Fibroblast of skin of right biceps (primary cell): ENCODE data around the gene AMOTL2.

ENCODE experiments used
- DNase-seq: peaks from one replicate; pipeline ENCODE4 v3.0.0-alpha.2; 2013

AMOTL2 gene

DNA sequence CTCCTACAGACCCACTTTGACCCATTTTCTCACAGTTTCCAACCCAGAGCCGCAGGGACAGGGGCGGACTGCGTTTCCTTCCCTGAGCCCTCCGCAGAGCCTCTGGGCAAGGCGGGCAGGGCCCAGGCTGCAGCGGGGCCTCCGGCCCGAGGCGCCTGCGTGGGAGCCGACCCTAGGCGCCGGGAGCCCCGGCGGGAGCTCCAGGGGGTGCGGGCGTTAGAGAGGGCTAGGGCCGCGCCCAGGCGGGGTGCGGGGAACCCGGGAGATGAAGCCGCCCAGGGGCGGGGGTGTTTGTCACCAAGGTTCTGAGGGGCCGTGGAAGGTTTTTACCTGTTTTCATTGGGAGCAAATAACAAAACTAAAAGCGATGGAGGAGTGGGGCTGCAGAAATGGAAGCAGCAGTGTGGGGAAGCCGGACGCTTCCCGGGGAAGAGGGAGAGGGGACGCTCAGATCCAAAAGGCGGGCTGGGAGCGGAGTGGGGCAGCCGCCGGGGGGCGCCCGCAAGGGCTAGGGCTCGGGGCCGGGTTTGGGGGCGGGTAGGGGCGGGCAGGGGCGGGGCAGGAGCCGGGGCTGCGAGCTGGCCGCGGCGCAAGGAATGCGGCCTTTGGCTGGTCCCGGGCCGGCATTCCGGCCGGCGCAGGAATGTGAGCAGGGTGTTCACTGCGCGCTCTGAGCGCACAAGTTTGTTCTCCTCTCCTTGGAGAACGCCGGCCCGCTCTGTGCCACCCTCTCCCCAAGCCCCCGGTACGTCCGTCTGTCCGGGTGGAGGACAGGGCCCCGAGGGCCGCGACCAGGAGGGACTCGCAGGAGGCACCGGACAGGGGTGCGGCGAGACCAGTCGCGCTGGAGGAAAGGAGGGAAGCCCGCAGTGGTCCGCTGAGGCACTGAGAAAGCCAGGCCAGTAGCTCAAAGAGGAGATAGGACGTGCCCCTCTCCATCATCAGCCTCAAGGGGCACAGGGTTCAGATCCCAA lies 61.1 kb downstream of the AMOTL2 start:
- peak; percentile 79 for DNase-seq

DNA sequence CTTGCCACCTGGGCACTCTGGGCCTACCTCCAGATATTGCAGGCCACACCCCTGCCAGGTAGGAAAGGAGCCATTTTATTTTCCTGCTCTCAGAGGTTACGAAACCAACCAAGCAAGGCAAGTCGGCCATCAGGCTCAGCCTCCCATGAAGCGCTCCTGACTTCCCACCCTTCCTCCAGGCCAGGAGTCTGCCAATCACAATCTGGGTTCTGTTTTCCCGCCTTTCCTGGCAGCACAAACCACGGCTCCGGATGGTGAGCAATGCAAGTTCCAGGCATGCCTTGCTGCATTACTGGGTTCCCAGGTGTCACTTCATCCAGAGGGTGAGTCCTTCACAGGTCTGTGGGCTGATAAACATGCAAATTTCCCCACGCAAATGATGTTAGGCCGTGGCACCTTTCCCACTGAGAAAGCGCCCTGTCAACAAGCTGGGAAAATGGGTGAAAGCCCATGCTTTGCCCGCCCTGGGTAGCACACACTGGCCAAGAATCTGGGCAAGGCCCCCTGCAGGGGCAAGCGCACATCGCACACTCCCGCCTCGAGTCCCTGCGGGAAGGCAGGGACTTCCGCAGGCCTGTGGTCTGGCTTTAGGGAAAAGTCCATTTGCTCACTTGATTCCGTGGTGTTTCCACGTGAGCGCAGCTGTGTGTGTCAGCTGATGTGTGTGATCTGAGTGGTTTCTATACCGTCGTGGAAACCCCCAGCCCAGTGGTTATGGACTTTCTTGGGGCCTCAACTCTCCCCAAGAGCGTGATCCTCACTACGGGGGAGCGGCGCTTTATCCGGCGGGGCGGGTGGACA lies 62.0 kb downstream of the AMOTL2 start:
- DNase-seq = peak; percentile 80

DNA sequence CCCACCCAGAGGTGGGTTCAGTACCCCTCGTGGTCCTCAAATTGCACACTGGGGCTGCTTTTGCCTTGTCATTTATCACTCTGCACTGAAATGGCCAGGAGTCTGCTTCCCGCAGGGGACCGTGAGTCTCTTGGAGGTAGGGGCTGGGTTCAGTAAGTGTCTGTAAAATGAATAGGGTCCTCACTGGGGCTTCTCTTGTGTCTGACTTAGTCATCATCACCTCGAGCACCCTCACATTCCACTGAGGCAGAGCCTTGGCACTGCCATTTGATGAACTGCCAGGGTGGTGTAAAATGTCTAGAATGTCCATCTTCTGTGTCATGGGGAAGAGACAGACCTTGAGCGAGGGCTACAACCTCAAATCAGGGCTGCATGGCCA lies 62.6 kb downstream of the AMOTL2 start:
- DNase-seq = peak; percentile 46

DNA sequence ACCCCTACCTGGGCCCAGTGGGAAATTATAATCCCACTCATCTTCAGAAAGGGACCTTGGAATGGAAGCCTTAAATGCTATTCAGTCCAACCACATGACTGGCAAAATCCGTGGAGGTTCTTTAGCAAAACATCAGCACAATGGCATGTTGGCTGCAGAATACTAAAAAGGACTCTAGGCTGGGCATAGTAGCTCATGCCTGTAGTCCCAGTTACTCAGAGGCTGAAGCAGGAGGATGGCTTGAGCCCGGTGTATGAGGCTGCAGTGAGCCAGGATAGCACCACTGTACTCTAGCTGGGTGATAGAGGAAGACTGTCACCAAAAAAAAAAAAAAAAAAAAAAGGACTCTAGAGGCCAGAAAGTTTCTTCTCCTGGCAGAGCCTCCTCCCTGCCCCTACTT lies 63.0 kb downstream of the AMOTL2 start:
- peak; percentile 81 for DNase-seq

DNA sequence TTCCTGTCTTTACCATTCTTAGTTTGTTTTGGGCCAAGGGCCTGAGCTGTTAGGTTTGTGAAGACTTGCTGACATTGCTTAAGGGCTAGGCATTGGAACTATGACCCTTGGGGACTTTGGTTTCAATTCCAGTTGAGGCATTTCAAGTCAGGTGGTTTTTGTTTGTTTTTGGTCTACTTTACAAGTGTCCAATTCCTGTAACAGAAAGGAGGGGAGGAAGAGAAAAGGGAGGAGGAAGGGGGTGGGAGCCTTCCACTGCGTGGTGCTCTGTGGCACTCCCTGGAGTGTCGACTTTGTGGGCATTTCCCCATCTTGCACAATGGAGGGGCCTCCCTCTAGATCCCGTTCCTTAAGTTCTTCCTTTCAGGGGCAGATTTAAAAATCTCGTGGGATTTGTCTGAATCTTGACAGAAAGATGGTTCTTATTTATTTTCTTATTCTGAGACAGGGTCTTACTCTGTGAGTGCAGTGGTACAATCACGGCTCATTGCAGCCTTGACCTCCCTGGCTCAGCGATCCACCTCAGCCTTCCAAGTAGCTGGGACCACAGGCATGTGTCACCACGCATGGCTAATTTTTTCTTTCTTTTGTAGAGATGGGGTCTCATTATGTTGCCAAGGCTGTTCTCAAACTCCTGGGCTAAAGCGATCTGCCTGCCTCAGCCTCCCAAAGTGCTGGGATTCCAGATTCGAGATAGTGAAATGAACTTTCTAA lies 64.1 kb downstream of the AMOTL2 start:
- DNase-seq = no peak

DNA sequence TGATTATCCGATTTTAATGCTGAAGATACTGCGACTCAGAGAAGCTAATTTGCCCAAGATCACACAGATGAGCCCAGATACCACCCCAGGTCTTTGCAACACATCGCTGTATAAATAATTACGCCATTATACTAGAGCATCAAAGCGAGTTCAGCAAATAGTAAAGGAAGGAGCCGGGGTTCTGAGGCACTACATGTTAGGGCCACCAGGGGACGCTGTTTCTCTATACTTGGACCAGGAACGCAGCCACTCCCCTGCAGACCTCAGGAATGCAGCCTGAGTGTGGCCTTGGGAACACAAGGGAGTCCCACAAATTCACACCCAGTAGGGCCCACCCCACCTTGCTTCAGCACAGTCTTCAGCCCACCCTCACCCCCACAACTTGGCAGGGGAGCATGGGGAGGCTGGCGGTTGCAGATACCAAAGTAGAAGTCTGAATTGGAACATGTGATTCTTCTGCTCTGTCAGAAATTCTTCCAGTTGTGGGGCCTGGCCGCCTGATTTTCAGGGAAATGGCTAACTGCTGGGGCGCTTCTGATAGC lies 65.8 kb downstream of the AMOTL2 start:
- DNase-seq = peak; percentile 94

DNA sequence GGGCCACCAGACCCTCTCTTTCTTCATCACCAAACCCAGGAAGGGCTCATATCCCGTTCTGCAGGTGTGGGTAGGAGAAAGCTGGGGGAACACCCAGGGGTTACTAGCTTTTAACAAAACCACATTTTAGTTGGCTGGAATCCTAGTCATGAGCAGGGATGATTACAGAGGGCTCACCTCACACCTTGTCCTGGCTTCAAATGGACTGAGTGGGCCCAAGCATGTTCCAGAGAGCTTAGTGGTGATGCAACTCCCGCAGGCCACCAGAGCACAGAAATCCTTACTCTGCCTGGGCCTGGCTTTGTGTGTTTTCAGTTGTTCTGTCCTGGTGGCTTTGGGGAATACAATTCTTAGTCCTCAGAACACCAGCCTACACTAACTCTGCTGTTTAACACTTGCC lies 66.8 kb downstream of the AMOTL2 start:
- no peak for DNase-seq

DNA sequence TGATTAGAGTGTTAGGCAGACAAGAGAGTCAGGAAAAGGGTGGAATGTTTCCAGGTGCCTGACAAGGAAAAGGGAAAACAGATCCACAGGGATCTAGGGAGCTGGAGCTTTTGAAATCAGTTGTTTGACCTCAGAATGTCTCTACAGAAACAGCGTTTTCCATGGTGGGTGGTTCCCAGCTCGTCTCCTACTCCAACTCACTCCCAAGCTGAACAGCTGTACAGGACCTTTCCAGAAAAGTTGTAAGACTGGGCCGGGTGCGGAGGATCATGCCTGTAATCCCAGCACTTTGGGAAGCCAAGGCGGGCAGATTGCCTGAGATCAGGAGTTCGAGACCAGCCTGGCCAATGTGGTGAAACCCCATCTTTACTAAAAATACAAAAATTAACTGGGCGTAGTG lies 67.9 kb downstream of the AMOTL2 start:
- DNase-seq = no peak
